Neural cell (in vitro differentiated cells): ENCODE data around the gene C10orf90. TPM values are rescaled to one million over a fixed set of nuclear protein-coding genes. Genes with fewer than 3 reads are reported as not detected.

Source experiments
- H2AFZ ChIP-seq: fragments of 200-600, 300-800 bp; sonication (generic), shearing (Covaris generic); 2 replicates; pipeline ENCODE4 v1.6.0; 2014; ENCODE audit warnings: low read depth, mild to moderate bottlenecking, antibody characterized with exemption, low read length, moderate library complexity
- H3F3A ChIP-seq: fragments of 200-600 bp; shearing (Covaris generic); 2 replicates; pipeline ENCODE4 v1.6.1; 2016; ENCODE audit warnings: mild to moderate bottlenecking, moderate library complexity, mixed read lengths, antibody characterized with exemption, low read length; ENCODE audit not compliant: insufficient read depth, poor library complexity, severe bottlenecking
- H3K27ac ChIP-seq: fragments of 200-600, 300-800 bp; sonication (generic), shearing (Covaris generic); 2 replicates; pipeline ENCODE4 v1.5.1; 2014; ENCODE audit warnings: mild to moderate bottlenecking, low read length, moderate library complexity
- H3K27me3 ChIP-seq: fragments of 300-800, 200-600 bp; sonication (generic), shearing (Covaris generic); 2 replicates; pipeline ENCODE4 v1.6.0; 2014; ENCODE audit warnings: mild to moderate bottlenecking, low read depth, low read length, moderate library complexity; ENCODE audit not compliant: insufficient read depth
- H3K36me3 ChIP-seq: fragments of 300-800, 200-600 bp; sonication (generic), shearing (Covaris generic); 2 replicates; pipeline ENCODE4 v1.5.1; 2014; ENCODE audit warnings: mild to moderate bottlenecking, antibody characterized with exemption, low read length, moderate library complexity; ENCODE audit not compliant: insufficient read depth
- H3K4me2 ChIP-seq: fragments of 300-800, 200-600 bp; sonication (generic), shearing (Covaris generic); 2 replicates; pipeline ENCODE4 v1.6.0; 2014; ENCODE audit warnings: mild to moderate bottlenecking, low read length
- H3K4me3 ChIP-seq: fragments of 300-800, 200-600 bp; sonication (generic), shearing (Covaris generic); 2 replicates; pipeline ENCODE4 v1.5.1; 2014; ENCODE audit warnings: mild to moderate bottlenecking, low read length, moderate library complexity
- H3K79me2 ChIP-seq: fragments of 200-600 bp; shearing (Covaris generic); replicated peaks from 2 replicates; pipeline ENCODE4 v1.6.0; 2014; ENCODE audit warnings: mild to moderate bottlenecking, low read length, moderate library complexity; ENCODE audit not compliant: insufficient read depth
- H3K9ac ChIP-seq: fragments of 300-800, 200-600 bp; sonication (generic), shearing (Covaris generic); 2 replicates; pipeline ENCODE4 v1.6.1; 2016; ENCODE audit warnings: mild to moderate bottlenecking, low read length, mixed read lengths
- H3K9me2 ChIP-seq: fragments of 200-600 bp; shearing (Covaris generic); 2 replicates; pipeline ENCODE4 v1.6.1; 2016; ENCODE audit warnings: mild to moderate bottlenecking, low read length, mixed read lengths; ENCODE audit not compliant: insufficient read depth
- H3K9me3 ChIP-seq: fragments of 200-600, 300-800 bp; sonication (generic), shearing (Covaris generic); 2 replicates; pipeline ENCODE4 v1.6.1; 2016; ENCODE audit warnings: mild to moderate bottlenecking, mixed run types, low read length, moderate library complexity, mixed read lengths
- H4K20me1 ChIP-seq: fragments of 200-600 bp; shearing (Covaris generic); 2 replicates; pipeline ENCODE4 v1.6.1; 2016; ENCODE audit warnings: mild to moderate bottlenecking, mixed run types; ENCODE audit not compliant: insufficient read depth
- CTCF ChIP-seq: fragments of 450-650 bp; IDR thresholded peaks from 2 replicates; pipeline ENCODE4 v1.5.1; 2014; ENCODE audit warnings: antibody characterized with exemption, mild to moderate bottlenecking, moderate library complexity; ENCODE audit not compliant: poor library complexity, severe bottlenecking
- EP300 ChIP-seq: fragments of 450-650 bp; conservative IDR thresholded peaks from 2 replicates; pipeline ENCODE4 v1.6.1; 2014; ENCODE audit warnings: antibody characterized with exemption, mild to moderate bottlenecking, moderate library complexity; ENCODE audit not compliant: poor library complexity, severe bottlenecking
- EZH2 ChIP-seq: fragments of 200-600, 300-800 bp; shearing (Covaris generic), sonication (generic); IDR thresholded peaks from 2 replicates; pipeline ENCODE4 v1.6.1; 2014; ENCODE audit warnings: antibody characterized with exemption, low read length, borderline replicate concordance, mild to moderate bottlenecking; ENCODE audit not compliant: insufficient read depth, poor library complexity, severe bottlenecking
- MXI1 ChIP-seq: fragments of 450-650 bp; conservative IDR thresholded peaks from 2 replicates; pipeline ENCODE4 v1.6.1; 2014; ENCODE audit warnings: antibody characterized with exemption, mild to moderate bottlenecking; ENCODE audit not compliant: poor library complexity, severe bottlenecking
- POLR2AphosphoS5 ChIP-seq: IDR thresholded peaks from 2 replicates; pipeline ENCODE4 v1.6.1; 2012
- RAD21 ChIP-seq: fragments of 450-650 bp; conservative IDR thresholded peaks from 2 replicates; pipeline ENCODE4 v1.6.1; 2014; ENCODE audit warnings: antibody characterized with exemption, mild to moderate bottlenecking, moderate library complexity
- REST ChIP-seq: IDR thresholded peaks from 2 replicates; pipeline ENCODE4 v1.6.1; 2012; ENCODE audit warnings: borderline replicate concordance
- SMC3 ChIP-seq: fragments of 450-650 bp; conservative IDR thresholded peaks from 2 replicates; pipeline ENCODE4 v1.6.1; 2014; ENCODE audit warnings: antibody characterized with exemption, mild to moderate bottlenecking, moderate library complexity; ENCODE audit not compliant: poor library complexity
- TAF1 ChIP-seq: IDR thresholded peaks from 2 replicates; pipeline ENCODE4 v1.6.1; 2012; ENCODE audit warnings: low read depth
- polyA plus RNA-seq: library from polyadenylated mRNA; depleted of rRNA; stranded (reverse); fragments of >200 nt; gene quantifications from 2 replicates; pipeline ENCODE4 v1.2.3, GENCODE V29; 2014

C10orf90 gene
- polyA plus RNA-seq, 1 donor from 2014 or later = not detected

- no peak for TF ChIP-seq RAD21
- Histone ChIP-seq H3K9ac (no peak overlapping the region), H3K79me2 (no peaks in the 10 kb centered on the region), H3K27me3 (no peaks in the 10 kb centered on the region), H3K4me2 (no peak overlapping the region), H3K4me3 (no peak overlapping the region), H3K36me3 (no peaks in the 10 kb centered on the region), H3K9me2 (no peaks in the 10 kb centered on the region), H2AFZ (no peak overlapping the region), H3F3A (no peaks in the 10 kb centered on the region), H3K9me3 (no peaks in the 10 kb centered on the region), H3K27ac (no peak overlapping the region), H4K20me1 (no peaks in the 10 kb centered on the region)
Observed at GRCh38 chr10:126429275-126429674, 241.2 kb downstream of the C10orf90 start.

GRCh38 chr10:126425489-126426065 is 244.9 kb downstream of the C10orf90 start:
- Histone ChIP-seq H3K4me2 (no peak overlapping the region), H3K27me3 (no peaks in the 10 kb centered on the region), H3K9ac (no peak overlapping the region), H3K36me3 (no peaks in the 10 kb centered on the region), H2AFZ (no peak overlapping the region), H3K4me3 (no peak overlapping the region), H3F3A (no peaks in the 10 kb centered on the region), H3K79me2 (no peaks in the 10 kb centered on the region), H3K9me3 (peaks cover 3% of the 10 kb centered on the region), H4K20me1 (no peaks in the 10 kb centered on the region), H3K27ac (no peak overlapping the region), H3K9me2 (no peaks in the 10 kb centered on the region)
- TF ChIP-seq SMC3 (no peak), EP300 (no peak), TAF1 (no peak), POLR2AphosphoS5 (no peak), MXI1 (no peak), RAD21 (no peak), CTCF (no peak), EZH2 (no peak), REST (no peak)

- Histone ChIP-seq H2AFZ (no peak overlapping the region), H3K27ac (no peak overlapping the region), H3K27me3 (no peaks in the 10 kb centered on the region), H4K20me1 (no peaks in the 10 kb centered on the region), H3K36me3 (no peaks in the 10 kb centered on the region), H3K9me3 (peaks cover 3% of the 10 kb centered on the region), H3K4me3 (no peak overlapping the region), H3F3A (no peaks in the 10 kb centered on the region), H3K9me2 (no peaks in the 10 kb centered on the region), H3K79me2 (no peaks in the 10 kb centered on the region), H3K4me2 (no peak overlapping the region), H3K9ac (no peak overlapping the region)
- TF ChIP-seq RAD21 (no peak), CTCF (no peak), TAF1 (no peak), EP300 (no peak), REST (no peak), MXI1 (no peak), SMC3 (no peak), EZH2 (no peak), POLR2AphosphoS5 (no peak)
Observed at GRCh38 chr10:126425032-126425431, 245.5 kb downstream of the C10orf90 start.
